H1 (cell line): Measurements from ENCODE around the gene UGT1A8. TPM values are rescaled to one million over a fixed set of nuclear protein-coding genes. Genes with fewer than 3 reads are reported as not detected.
A peak's percentile ranks its signal among the peaks of the same experiment; 100 is the strongest.

Source experiments
- CTCF ChIA-PET: fragments of 300-600 bp; sonication (Branson Sonifier 250); formaldehyde crosslinking; loops from one replicate; lab custom pipeline; 2021; ENCODE audit not compliant: partially characterized antibody; lab: Charles Lee
- POLR2A ChIA-PET: fragments of 300-600 bp; sonication (Branson Sonifier 250); formaldehyde crosslinking; loops from one replicate; lab custom pipeline; 2021; ENCODE audit warnings: inconsistent platforms; ENCODE audit not compliant: partially characterized antibody; lab: Charles Lee
- DNase-seq, 2 experiments: peaks; one replicate each; pipeline versions ENCODE4 v3.0.0 to v3.0.0-alpha.2; 2010 to 2022; ENCODE audit warnings: low spot score in 2 of 2, low read depth in 1 of 2, mixed read lengths in 1 of 2
- FAIRE-seq: peaks from 2 replicates; lab custom pipeline; 2011; peaks lifted over from hg19 to GRCh38; lab: Jason Lieb, UNC
- H2AFZ ChIP-seq: 2 replicates; pipeline ENCODE4 v1.8.1; 2012; ENCODE audit warnings: low read length, inconsistent platforms
- H2AK5ac ChIP-seq: 2 replicates; pipeline ENCODE4 v1.6.1; 2013; ENCODE audit warnings: low read depth, low read length
- H2BK120ac ChIP-seq: replicated peaks from 2 replicates; pipeline ENCODE3; 2013; ENCODE audit warnings: low read depth, low read length, inconsistent platforms
- H2BK12ac ChIP-seq: 2 replicates; pipeline ENCODE4 v1.6.1; 2013; ENCODE audit warnings: low read depth, low read length
- H2BK15ac ChIP-seq: 2 replicates; pipeline ENCODE4 v1.6.1; 2013; ENCODE audit warnings: low read length
- H2BK20ac ChIP-seq: 2 replicates; pipeline ENCODE4 v1.6.1; 2013; ENCODE audit warnings: low read length
- H2BK5ac ChIP-seq: 2 replicates; pipeline ENCODE4 v1.6.1; 2013; ENCODE audit warnings: low read depth, low read length
- H3K14ac ChIP-seq: 2 replicates; pipeline ENCODE4 v1.6.1; 2013; ENCODE audit warnings: inconsistent platforms; ENCODE audit not compliant: insufficient read length
- H3K18ac ChIP-seq: 2 replicates; pipeline ENCODE4 v1.6.1; 2013; ENCODE audit warnings: low read length; ENCODE audit errors: extremely low read depth
- H3K23ac ChIP-seq: 2 replicates; pipeline ENCODE4 v1.6.1; 2013; ENCODE audit warnings: inconsistent platforms; ENCODE audit not compliant: insufficient read length
- H3K23me2 ChIP-seq: 2 replicates; pipeline ENCODE4 v1.6.1; 2013; ENCODE audit warnings: low read depth, low read length
- H3K27ac ChIP-seq: 2 replicates; pipeline ENCODE4 v1.6.1; 2011; ENCODE audit warnings: low read depth, low read length, inconsistent platforms
- H3K27me3 ChIP-seq, 4 experiments: replicated peaks in 1 of 4; 1 replicate in 1 of 4; 2 replicates in 3 of 4; pipeline versions ENCODE4 v1.6.1 to v1.8.1; 2011 to 2013; ENCODE audit warnings: low read length in 3 of 4, mild to moderate bottlenecking in 3 of 4, inconsistent platforms in 2 of 4, mixed read lengths in 2 of 4, moderate library complexity in 1 of 4; ENCODE audit not compliant: control insufficient read depth in 3 of 4, insufficient read depth in 3 of 4; ENCODE audit errors: extremely low read depth in 1 of 4
- H3K36me3 ChIP-seq, 4 experiments: 2 replicates each; pipeline versions ENCODE4 v1.6.1 to v1.8.1; 2011 to 2013; ENCODE audit warnings: mild to moderate bottlenecking in 4 of 4, low read length in 3 of 4, moderate library complexity in 2 of 4, control low read depth in 1 of 4, inconsistent platforms in 1 of 4; ENCODE audit not compliant: insufficient read depth in 4 of 4, control insufficient read depth in 2 of 4
- H3K4ac ChIP-seq: replicated peaks from 2 replicates; pipeline ENCODE3; 2013; ENCODE audit warnings: low read length, low read depth, mixed read lengths, inconsistent platforms; ENCODE audit not compliant: insufficient read length
- H3K4me1 ChIP-seq, 4 experiments: replicated peaks in 1 of 4; 1 replicate in 1 of 4; 2 replicates in 3 of 4; pipeline versions ENCODE4 v1.6.1 to v1.8.1; 2011 to 2013; ENCODE audit warnings: low read length in 3 of 4, inconsistent platforms in 2 of 4, mixed read lengths in 1 of 4; ENCODE audit not compliant: insufficient read depth in 4 of 4, control insufficient read depth in 3 of 4
- H3K4me2 ChIP-seq, 2 experiments: 2 replicates each; pipeline versions ENCODE4 v1.6.1 to v1.8.1; 2011 to 2013; ENCODE audit warnings: low read depth in 2 of 2, low read length in 2 of 2, control low read depth in 1 of 2, inconsistent platforms in 1 of 2, mild to moderate bottlenecking in 1 of 2; ENCODE audit not compliant: insufficient read depth in 1 of 2
- H3K4me3 ChIP-seq, 4 experiments: fragments of 200-600, 300-600 bp in 1 of 4; sonication (generic), shearing (Covaris generic), sonication (Bioruptor Twin) in 1 of 4; 2 replicates each; pipeline versions ENCODE4 v1.5.1 to v1.8.1; 2011 to 2016; ENCODE audit warnings: low read length in 4 of 4, low read depth in 3 of 4, control low read depth in 2 of 4, inconsistent platforms in 2 of 4, mild to moderate bottlenecking in 2 of 4, mixed read lengths in 1 of 4, moderate library complexity in 1 of 4; ENCODE audit not compliant: insufficient read depth in 2 of 4; ENCODE audit errors: extremely low read depth in 1 of 4
- H3K56ac ChIP-seq: replicated peaks from 2 replicates; pipeline ENCODE3; 2013; ENCODE audit warnings: low read depth, mild to moderate bottlenecking, mixed read lengths, low read length, inconsistent platforms; ENCODE audit not compliant: insufficient read length
- H3K79me1 ChIP-seq: 2 replicates; pipeline ENCODE4 v1.6.1; 2013; ENCODE audit warnings: low read depth, low read length, control low read depth
- H3K79me2 ChIP-seq, 2 experiments: 2 replicates each; pipeline versions ENCODE4 v1.6.1 to v1.8.1; 2012 to 2013; ENCODE audit warnings: low read length in 2 of 2, mild to moderate bottlenecking in 2 of 2, inconsistent platforms in 1 of 2; ENCODE audit not compliant: insufficient read depth in 2 of 2, control insufficient read depth in 1 of 2
- H3K9ac ChIP-seq, 4 experiments: replicated peaks in 1 of 4; 1 replicate in 1 of 4; 2 replicates in 3 of 4; pipeline versions ENCODE4 v1.6.1 to v1.8.1; 2011 to 2013; ENCODE audit warnings: low read depth in 3 of 4, low read length in 3 of 4, control low read depth in 2 of 4, mild to moderate bottlenecking in 2 of 4, moderate library complexity in 2 of 4, inconsistent platforms in 1 of 4; ENCODE audit errors: extremely low read depth in 1 of 4
- H3K9me3 ChIP-seq, 2 experiments: 2 replicates each; pipeline versions ENCODE4 v1.6.1 to v1.8.1; 2012 to 2013; ENCODE audit warnings: mild to moderate bottlenecking in 2 of 2, moderate library complexity in 2 of 2, control low read depth in 1 of 2, inconsistent platforms in 1 of 2, low read depth in 1 of 2, low read length in 1 of 2, mixed read lengths in 1 of 2; ENCODE audit not compliant: insufficient read depth in 2 of 2
- H4K20me1 ChIP-seq, 2 experiments: replicated peaks in 1 of 2; 2 replicates each; pipeline versions ENCODE3 to v1.8.1; 2011 to 2013; ENCODE audit warnings: inconsistent platforms in 2 of 2, low read length in 2 of 2, mild to moderate bottlenecking in 1 of 2; ENCODE audit not compliant: insufficient read depth in 2 of 2, control insufficient read depth in 1 of 2
- H4K5ac ChIP-seq: 2 replicates; pipeline ENCODE4 v1.6.1; 2013; ENCODE audit warnings: low read length, low read depth, mixed read lengths, inconsistent platforms; ENCODE audit not compliant: insufficient read length
- H4K8ac ChIP-seq: 2 replicates; pipeline ENCODE4 v1.8.0; 2013; ENCODE audit warnings: mild to moderate bottlenecking, moderate library complexity, low read length, inconsistent platforms; ENCODE audit not compliant: insufficient read depth; ENCODE audit errors: extremely low read depth
- H4K91ac ChIP-seq: replicated peaks from 2 replicates; pipeline ENCODE3; 2013; ENCODE audit warnings: low read length, mixed read lengths, inconsistent platforms; ENCODE audit not compliant: insufficient read length
- TBP ChIP-seq: IDR thresholded peaks from 2 replicates; pipeline ENCODE4 v1.6.1; 2011; ENCODE audit warnings: low read depth, low read length, improper control_type of control experiment
- YY1 ChIP-seq: IDR thresholded peaks from 2 replicates; pipeline ENCODE4 v1.6.1; 2011; ENCODE audit warnings: low read depth, mild to moderate bottlenecking, low read length
- WGBS, 2 experiments: shearing (Covaris generic) in 1 of 2; methylation state at CpG; one replicate each; pipeline versions ENCODE4 v1.1.6 to v1.1.7; 2013 to 2015; ENCODE audit warnings: low lambda C conversion rate in 2 of 2, mixed read lengths in 2 of 2, inconsistent platforms in 1 of 2, low coverage in 1 of 2, missing lambda C conversion rate in 1 of 2; ENCODE audit not compliant: insufficient replicate concordance in 2 of 2, insufficient coverage in 1 of 2, insufficient read length in 1 of 2; ENCODE audit errors: extremely low coverage in 1 of 2, missing lambda C conversion rate in 1 of 2; 5-methylcytosine and 5-hydroxymethylcytosine counted together
- polyA plus RNA-seq, 7 experiments: library from polyadenylated mRNA; depleted of rRNA in 3 of 7; stranded (reverse) in 5 of 7; unstranded in 2 of 7; fragments of >200 nt in 5 of 7; fragments of 200-250 nt in 2 of 7; gene quantifications; 1 replicate in 5 of 7; 2 replicates in 1 of 7; 4 replicates in 1 of 7; pipeline versions ENCODE4 v1.2.1 to v1.2.3, GENCODE V29; 2011 to 2013; ENCODE audit warnings: missing spikeins in 2 of 7, mixed read lengths in 2 of 7
- total RNA-seq: library from RNA; stranded (reverse); fragmentation: NEBNext Ultra II Directional; extraction: Animal tissue kit (Norgen Biotek cat#: 25700); gene quantifications from 2 replicates; pipeline ENCODE4 v1.2.1, GENCODE V29; 2021
- TF ChIP-seq, protein P1 (sequence below), 3 experiments: IDR thresholded peaks; 1 replicate in 2 of 3; 2 replicates in 1 of 3; pipeline versions ENCODE4 v1.5.1 to v1.6.1; 2011; ENCODE audit warnings: low read length in 3 of 3, mild to moderate bottlenecking in 3 of 3, inconsistent platforms in 2 of 3, low read depth in 1 of 3, moderate library complexity in 1 of 3; ENCODE audit not compliant: insufficient read depth in 1 of 3; ENCODE audit errors: control extremely low read depth in 1 of 3

The UGT1A8 gene
- total and polyA plus RNA-seq, 2 of the 8 experiments (the other 6 are each of a cell fraction or from before 2014, with no cell fraction given), result not detected

DNA sequence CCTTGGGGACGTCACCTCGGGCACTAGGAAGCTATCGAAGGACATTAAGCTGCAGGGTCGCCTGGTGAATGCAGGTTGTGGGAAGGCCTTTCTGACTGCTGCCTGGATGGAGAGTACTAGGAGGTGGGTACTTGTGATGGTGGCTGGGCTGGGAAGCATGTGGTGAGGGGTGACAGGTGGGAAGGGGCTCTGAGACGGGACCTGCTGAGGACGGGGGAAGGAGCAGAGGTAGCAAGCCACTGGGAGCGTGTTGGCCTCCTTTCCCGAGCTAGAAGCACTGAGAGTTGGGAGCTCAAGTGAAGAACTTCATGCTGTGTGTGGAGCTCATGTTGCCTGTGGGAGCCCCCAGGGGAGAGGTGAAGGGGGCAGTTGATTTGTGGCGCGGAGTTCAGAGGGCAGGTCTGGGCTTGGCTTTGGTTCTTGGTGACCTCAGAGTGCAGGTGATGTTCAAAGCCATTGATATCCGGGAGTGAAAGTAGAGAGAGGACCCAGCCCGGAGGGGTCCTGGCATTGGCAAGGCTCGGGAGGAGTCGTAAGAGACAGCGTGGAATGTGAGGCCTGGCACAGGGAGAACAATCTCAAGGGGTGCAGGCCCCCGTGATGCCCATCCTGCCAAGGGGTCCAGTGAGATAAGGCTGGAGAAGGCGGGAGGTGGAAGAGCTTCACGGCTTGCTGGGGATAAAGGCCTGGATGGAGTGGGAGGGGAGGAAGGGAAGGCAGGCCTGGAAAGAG, 173.9 kb downstream of the UGT1A8 start:
- H2BK120ac ChIP-seq, result no peak overlapping the region
- FAIRE-seq (no peak), DNase-seq (peak in 1 of 2 experiments; percentile 27)
- no peak overlapping the region for H4K5ac ChIP-seq
- H3K9ac ChIP-seq, result no peak overlapping the region
- no peaks in the 10 kb centered on the region for H3K79me2 ChIP-seq
- no peak overlapping the region for H4K8ac ChIP-seq
- H2BK20ac ChIP-seq, result no peak overlapping the region
- H2AK5ac ChIP-seq, result no peak overlapping the region
- H3K4me2 ChIP-seq, result no peak overlapping the region
- H3K36me3 ChIP-seq, result no peaks in the 10 kb centered on the region
- no peak overlapping the region for H2BK5ac ChIP-seq
- H2AFZ ChIP-seq, result no peak overlapping the region
- H3K23me2 ChIP-seq, result no peaks in the 10 kb centered on the region
- no peak overlapping the region for H4K91ac ChIP-seq
- no peaks in the 10 kb centered on the region for H4K20me1 ChIP-seq
- no peak overlapping the region for H3K4me3 ChIP-seq
- H3K4me1 ChIP-seq, result no peaks in the 10 kb centered on the region
- H3K18ac ChIP-seq, result no peak overlapping the region
- no peak overlapping the region for H3K27ac ChIP-seq
- H3K56ac ChIP-seq, result no peak overlapping the region
- no peak overlapping the region for H2BK15ac ChIP-seq
- H2BK12ac ChIP-seq, result no peak overlapping the region
- 93% methylated on average over 18 of the region's 18 CpGs; no CpG with 5 or more reads in 1 of the 2 experiments for WGBS, 2 experiments
- no peaks in the 10 kb centered on the region for H3K27me3 ChIP-seq
- no peak overlapping the region for H3K23ac ChIP-seq
- TF ChIP-seq TBP (no peak), YY1 (no peak)
- TF ChIP-seq, protein P1, sequence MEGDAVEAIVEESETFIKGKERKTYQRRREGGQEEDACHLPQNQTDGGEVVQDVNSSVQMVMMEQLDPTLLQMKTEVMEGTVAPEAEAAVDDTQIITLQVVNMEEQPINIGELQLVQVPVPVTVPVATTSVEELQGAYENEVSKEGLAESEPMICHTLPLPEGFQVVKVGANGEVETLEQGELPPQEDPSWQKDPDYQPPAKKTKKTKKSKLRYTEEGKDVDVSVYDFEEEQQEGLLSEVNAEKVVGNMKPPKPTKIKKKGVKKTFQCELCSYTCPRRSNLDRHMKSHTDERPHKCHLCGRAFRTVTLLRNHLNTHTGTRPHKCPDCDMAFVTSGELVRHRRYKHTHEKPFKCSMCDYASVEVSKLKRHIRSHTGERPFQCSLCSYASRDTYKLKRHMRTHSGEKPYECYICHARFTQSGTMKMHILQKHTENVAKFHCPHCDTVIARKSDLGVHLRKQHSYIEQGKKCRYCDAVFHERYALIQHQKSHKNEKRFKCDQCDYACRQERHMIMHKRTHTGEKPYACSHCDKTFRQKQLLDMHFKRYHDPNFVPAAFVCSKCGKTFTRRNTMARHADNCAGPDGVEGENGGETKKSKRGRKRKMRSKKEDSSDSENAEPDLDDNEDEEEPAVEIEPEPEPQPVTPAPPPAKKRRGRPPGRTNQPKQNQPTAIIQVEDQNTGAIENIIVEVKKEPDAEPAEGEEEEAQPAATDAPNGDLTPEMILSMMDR (IDR thresholded peaks at IDR 0.05; ENCODE audit: control extremely low read depth in 1 of 3, insufficient read depth in 1 of 3, low read depth in 1 of 3, low read length in 3 of 3), result no peak
- no peak overlapping the region for H3K14ac ChIP-seq
- POLR2A ChIA-PET, result interaction anchor here (1.4 kb wide), 1 partner anchor 63 kb away, joined by 3 read pairs; the partner anchor contains the start of gene HJURP
- peaks cover 0 to 5% of the 10 kb centered on the region in 2 experiments; a peak in 1 of 4 replicates for H3K9me3 ChIP-seq
- no peaks in the 10 kb centered on the region for H3K79me1 ChIP-seq
- CTCF ChIA-PET, result no interaction called here
- H3K4ac ChIP-seq, result no peak overlapping the region
